Right renal pelvis (tissue), 4 donors: ENCODE data around the gene FEM1A. TPM values are rescaled to one million over a fixed set of nuclear protein-coding genes. Genes with fewer than 3 reads are reported as not detected.
"Not testable (repeated sequence)": the region's sequence is repeated elsewhere in the genome, so short reads cannot be mapped to it uniquely, and the experiment has no call there.

Experiments
- DNase-seq, 4 donors: peaks; one replicate each; pipeline ENCODE4 v3.0.0-alpha.2; 2013; ENCODE audit warnings: low read depth in 4 of 4, low spot score in 3 of 4, missing footprints in 1 of 4
- polyA plus RNA-seq, 4 donors: library from polyadenylated mRNA; unstranded; fragments of 120-200 nt; gene quantifications; one replicate each; pipeline ENCODE4 v1.2.1, GENCODE V29; 2013; ENCODE audit not compliant: insufficient read length in 4 of 4

Gene FEM1A
- polyA plus RNA-seq, 4 donors: 1.4 to 2.1 (median 1.7) TPM

GRCh38 chr19:4807188-4807587, 15.7 kb downstream of the FEM1A start:
- DNase-seq: no peak

GRCh38 chr19:4811328-4812131, 20.0 kb downstream of the FEM1A start:
- DNase-seq: no peak

DNA sequence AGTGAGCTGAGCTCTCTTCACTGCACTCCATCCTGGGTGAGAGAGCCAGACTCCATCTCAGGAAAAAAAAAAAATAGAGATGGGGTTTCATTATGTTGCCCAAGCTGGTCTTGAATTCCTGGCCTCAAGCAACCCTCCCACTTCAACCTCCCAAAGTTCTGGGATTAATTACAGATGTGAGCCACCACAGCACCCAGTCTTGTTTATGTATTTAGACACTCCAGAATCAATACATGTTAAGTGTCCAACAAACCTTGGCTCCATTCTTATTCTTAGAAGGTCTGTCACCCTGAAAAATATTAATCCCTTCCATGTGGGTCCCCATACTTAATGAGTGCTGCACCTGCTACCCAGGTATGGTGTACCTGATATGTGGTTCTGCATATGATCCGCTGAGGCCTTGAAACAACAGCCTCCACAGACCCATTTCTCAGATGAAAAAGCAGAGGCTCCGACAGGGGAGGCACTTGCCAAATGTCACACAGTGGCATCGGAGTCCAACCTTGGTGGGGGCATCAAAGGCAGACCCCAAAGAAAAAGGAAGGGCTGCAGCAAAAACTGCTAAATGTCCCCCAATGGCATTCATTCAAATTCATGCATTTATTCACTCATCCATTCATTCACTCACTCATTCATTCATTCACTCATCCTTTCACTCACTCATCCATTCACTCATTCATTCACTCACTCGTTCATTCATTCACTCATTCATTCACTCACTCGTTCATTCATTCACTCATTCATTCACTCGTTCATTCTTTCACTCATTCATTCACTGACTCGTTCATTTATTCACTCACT, 23.3 kb downstream of the FEM1A start:
- DNase-seq: no peak

GRCh38 chr19:4815426-4816201, 24.1 kb downstream of the FEM1A start:
- DNase-seq: peak; percentile 76 to 88 (median 82)

GRCh38 chr19:4816202-4816949, 24.8 kb downstream of the FEM1A start:
- DNase-seq: no peak

DNA sequence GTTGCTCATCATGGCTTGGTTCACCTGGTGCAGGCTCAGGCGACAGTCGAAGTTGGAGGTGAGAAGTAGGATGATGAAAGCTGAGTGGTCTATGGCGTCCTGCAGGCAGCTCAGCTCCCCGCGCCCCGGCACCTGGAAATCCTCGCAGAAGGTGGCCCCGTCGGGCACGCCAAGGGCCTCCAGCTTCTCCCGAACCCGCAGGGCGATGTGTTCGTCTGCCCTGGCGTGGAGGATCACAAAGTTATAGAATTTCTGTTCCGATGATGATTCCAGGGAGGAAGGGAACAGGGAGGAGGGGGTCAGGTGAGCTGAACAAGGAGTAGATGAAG, 25.4 kb downstream of the FEM1A start:
- no peak for DNase-seq

- DNase-seq: no peak
Measured at GRCh38 chr19:4817467-4818277, 26.1 kb downstream of the FEM1A start.

GRCh38 chr19:4821265-4821664, 29.7 kb downstream of the FEM1A start:
- no peak for DNase-seq

DNA sequence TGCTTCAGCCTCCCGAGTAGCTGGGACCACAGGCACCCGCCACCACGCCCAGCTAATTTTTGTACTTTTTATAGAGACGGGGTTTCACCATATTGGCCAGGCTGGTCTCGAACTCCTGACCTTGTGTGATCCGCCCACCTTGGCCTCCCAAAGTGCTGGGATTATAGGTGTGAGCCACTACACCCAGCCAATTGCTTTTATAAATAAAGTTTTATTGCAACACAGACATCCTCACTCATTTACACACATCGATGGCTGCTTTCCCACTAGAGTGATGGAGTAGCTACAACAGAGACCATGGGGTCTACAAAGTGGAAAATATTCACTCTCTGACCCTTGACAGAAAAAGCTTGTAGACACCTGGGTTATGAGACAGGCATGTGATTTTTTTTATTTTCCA, 30.8 kb downstream of the FEM1A start:
- DNase-seq: not testable (repeated sequence)

GRCh38 chr19:4823577-4823976, 32.0 kb downstream of the FEM1A start:
- DNase-seq: no peak

GRCh38 chr19:4829001-4829712, 37.6 kb downstream of the FEM1A start:
- DNase-seq: no peak

- DNase-seq: no peak
Measured at GRCh38 chr19:4830332-4830731, 38.8 kb downstream of the FEM1A start.

DNA sequence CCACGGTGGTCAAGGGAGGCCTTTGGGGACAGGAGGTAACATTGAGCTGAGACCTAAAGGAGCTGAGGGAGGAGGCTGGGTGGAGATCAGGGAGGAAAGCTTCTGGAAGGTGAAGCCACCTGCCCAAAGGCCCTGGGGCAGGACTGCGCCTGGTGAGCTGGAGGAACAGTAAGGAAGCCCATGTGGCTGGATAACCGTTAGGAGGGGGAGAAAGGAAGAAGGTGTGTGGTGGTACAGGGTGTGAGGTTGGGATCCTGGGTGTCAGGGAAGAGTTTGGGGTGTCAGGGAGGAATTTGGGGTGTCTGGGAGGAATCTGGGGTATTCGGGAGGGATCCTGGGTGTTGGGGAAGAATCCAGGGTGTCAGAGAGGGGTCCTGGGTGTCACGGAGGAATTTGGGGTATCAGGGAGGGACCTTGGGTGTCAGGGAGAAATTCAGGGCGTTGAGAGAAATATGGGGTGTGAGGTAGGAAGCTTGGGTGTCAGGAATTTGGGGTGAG, 39.3 kb downstream of the FEM1A start:
- no peak for DNase-seq

DNA sequence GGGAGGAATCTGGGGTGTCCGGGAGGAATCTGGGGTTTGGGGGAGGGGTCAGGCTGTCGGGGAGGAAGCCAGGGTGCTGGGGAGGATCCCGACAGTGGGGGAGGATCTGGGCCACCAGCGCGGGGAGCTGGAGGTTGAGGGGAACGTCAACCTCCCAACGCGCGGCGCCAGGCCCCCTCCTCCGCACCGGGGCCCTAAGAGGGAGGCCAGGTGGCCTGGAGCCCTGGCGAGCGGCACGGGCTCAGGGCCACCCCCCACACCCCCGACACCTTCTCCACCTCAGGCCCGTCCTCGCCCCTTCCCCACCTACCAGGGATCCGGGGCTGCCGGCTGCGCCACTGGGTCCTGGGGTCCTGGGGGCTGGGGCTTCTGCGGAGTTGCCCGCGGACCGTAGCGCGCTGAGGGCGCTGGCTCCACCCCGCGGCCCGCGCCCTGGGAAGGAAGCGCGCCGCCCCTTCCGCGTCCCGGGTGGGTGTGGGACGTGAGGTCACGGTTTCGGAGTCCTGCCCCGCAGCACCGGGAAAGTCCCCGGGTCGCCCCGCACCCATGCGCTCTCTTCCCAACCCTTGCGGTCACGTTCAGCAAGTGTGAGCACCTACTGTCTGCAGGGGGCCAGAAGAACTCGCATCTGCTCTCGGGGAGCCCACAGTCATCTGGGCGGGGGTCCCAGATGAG, 39.9 kb downstream of the FEM1A start, which contains the start of gene TICAM1:
TICAM1 (minus strand) TSS at position 409 of the 675 bp plus-strand sequence. CDS start 13,335 bp downstream, outside the sequence.
- no peak for DNase-seq

DNA sequence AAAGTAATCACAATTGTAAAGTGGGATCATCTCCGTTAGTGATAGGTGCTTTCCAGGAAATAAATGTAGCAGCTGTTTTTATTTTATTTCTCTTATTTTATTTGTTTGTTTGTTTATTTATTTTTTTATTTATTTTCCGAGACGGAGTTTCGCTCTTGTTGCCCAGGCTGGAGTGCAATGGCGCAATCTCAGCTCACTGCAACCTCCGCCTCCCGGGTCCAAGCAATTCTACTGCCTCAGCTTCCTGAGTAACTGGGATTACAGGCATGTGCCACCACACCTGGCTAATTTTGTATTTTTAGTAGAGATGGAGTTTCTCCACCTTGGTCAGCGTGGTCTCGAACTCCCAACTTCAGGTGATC, 40.4 kb downstream of the FEM1A start:
- not testable (repeated sequence) for DNase-seq

GRCh38 chr19:4832776-4833175, 41.2 kb downstream of the FEM1A start:
- DNase-seq: no peak

DNA sequence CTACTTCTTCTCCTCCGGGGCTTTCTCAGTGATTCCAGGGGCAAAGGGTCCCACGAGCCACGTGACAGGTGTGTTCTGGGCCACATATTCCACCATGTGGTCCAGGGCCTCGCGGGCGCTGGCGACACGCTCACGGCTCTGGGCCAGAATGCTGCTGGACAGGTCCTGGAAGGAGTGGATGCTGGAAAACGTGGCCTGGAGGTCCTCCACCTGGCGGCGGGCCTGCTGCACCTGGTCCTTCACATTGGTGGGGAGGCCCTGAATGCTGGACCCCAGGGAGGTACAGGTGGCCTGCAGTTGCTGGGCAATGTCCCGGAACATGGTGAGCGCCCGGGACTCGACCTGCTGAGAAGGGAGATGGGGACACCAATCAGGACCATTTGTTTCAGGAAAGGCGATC, 47.7 kb downstream of the FEM1A start:
- DNase-seq: no peak

DNA sequence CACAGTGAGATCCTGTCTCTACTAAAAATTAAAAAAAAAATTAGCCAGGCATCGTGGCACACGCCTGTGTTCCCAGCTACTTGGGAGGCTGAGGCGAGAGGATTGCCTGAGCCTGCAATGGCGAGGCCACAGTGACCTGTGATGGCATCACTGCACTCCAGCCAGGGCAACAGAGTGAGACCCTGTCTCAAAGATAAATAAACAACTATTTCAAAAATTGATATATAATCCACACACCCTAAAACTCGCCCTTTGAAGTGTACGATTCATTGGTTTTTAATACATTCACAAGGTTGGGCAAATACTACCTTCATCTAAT, 52.1 kb downstream of the FEM1A start:
- DNase-seq: no peak
